ENCODE measurements around the gene SYDE1.
"Not testable (repeated sequence)": the region's sequence is repeated elsewhere in the genome, so short reads cannot be mapped to it uniquely, and the experiment has no call there.

Gene SYDE1, protein sequence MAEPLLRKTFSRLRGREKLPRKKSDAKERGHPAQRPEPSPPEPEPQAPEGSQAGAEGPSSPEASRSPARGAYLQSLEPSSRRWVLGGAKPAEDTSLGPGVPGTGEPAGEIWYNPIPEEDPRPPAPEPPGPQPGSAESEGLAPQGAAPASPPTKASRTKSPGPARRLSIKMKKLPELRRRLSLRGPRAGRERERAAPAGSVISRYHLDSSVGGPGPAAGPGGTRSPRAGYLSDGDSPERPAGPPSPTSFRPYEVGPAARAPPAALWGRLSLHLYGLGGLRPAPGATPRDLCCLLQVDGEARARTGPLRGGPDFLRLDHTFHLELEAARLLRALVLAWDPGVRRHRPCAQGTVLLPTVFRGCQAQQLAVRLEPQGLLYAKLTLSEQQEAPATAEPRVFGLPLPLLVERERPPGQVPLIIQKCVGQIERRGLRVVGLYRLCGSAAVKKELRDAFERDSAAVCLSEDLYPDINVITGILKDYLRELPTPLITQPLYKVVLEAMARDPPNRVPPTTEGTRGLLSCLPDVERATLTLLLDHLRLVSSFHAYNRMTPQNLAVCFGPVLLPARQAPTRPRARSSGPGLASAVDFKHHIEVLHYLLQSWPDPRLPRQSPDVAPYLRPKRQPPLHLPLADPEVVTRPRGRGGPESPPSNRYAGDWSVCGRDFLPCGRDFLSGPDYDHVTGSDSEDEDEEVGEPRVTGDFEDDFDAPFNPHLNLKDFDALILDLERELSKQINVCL

DNA sequence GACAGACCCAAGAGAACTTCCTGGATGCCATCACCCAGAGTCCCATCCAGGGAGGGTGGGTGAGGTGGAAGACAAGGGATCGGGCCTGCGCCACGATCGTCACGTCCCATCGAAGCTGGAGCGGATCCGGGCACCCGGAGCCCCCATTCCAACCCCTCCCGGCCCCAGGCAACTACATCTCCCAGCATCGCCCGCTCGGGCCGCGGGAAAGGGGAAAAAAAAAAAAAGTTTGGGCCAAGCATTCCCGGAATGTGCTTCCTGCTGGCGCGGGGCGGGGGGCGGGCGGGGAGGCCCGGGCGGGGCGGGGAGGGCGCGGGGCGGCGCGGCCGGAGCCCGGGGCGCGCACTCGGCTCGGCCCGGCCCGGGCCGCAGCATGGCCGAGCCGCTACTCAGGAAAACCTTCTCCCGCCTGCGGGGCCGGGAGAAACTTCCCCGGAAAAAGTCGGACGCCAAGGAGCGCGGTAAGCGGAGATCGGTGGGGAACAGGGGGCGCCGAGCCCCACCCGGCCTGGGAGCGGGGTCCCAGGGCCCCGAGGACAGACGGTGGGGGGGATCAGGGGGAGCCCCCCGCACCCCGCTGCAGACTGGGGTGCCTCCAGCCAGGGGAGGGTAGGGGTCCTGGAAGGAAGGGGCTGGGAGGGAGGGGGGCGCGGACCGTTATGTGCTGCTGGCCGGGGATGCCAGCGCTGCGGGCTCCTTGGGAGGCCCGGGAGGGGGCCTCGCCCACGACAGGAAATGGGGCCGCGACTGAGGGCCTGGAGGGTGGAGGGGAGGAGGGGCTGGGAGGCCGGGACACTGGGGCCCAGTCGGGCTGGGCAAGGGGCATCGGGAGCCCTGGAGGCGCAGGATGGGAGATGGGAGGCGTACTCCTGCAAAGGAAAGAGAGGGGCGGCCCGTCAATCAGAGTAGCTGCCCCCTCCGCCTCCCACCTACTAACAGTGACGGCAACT, at the start of gene SYDE1:
TSS of gene SYDE1 (plus strand) at position 341 of the 950 bp plus-strand sequence. CDS start at position 374, 33 bp downstream.
- no peak for DNase-seq (ENCODE audit: low read depth in 2 of 2, low spot score in 1 of 2)

DNA sequence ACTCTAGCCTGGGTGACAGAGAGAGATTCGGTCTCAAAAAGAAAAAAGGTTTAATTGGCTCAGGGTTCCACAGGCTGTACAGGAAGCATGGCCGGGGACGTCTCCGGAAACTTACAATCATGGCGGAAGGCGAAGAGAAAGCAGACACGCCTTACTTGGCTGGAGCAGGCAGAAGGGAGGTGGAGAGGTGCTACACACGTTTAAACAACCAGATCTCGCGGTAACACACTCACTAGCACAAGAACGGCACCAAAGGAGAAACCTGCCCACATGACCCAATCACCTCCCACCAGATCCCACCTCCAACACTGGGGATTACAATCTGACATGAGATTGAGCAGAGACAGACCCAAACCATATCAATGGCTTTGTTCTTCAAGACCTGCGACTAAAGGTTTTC, 45.2 kb upstream of the SYDE1 start:
- DNase-seq (ENCODE audit: low read depth in 2 of 2, low spot score in 1 of 2), result no peak

DNA sequence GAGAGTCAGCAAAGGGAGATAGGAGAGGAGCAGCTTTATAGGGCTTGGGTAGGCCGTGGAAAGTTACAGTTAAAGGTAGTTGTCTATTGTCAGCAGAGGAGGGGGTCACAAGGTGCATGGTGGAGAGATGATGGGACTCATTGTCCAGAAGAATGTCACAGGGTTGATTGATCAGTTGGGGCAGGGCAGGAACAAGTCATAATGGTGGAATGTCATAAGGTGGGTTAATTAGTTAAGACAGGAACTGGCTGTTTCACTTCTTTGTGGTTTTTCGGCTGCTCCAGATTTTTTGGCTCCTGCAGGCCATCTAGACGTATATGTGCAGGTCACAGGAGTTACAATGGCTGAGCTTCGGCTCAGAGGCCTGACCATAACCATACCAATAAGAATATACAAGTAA, 36.8 kb upstream of the SYDE1 start:
- DNase-seq (ENCODE audit: low read depth in 2 of 2, low spot score in 1 of 2), result not testable (repeated sequence)

DNA sequence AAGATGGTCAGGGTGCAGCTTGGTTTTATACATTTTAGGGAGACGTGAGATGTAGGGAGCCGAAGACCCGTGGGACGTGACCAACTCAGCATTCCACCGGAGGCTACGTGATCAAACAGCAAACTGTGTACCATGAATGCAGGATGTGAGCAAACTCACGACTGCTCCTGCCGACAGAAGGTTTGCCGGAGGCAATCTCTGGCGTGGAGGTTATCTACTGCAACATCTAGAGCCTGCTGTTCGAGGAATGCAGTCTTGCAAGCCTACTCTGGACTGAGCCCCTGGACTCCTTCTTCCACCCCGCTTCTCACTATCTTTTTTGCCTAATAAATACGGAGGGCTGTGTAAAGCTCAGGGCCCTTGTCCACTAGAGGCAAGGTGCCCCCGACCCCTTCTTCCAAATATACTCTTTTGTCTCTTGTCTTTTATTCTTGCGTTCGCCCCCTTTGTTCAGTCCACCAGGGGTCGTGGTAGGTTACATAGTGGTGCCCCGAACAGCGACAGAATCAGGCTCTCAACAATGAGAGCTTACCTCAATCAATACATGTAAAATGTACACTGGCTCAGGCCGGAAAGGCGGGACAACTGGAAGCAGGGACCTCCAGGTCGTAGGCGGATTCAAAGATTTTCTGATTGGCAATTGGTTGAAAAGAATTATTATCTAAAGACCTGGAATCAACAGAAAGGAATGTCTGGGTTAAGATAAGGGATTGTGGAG, 34.1 kb upstream of the SYDE1 start:
- no peak for DNase-seq (ENCODE audit: low read depth in 2 of 2, low spot score in 1 of 2)

DNA sequence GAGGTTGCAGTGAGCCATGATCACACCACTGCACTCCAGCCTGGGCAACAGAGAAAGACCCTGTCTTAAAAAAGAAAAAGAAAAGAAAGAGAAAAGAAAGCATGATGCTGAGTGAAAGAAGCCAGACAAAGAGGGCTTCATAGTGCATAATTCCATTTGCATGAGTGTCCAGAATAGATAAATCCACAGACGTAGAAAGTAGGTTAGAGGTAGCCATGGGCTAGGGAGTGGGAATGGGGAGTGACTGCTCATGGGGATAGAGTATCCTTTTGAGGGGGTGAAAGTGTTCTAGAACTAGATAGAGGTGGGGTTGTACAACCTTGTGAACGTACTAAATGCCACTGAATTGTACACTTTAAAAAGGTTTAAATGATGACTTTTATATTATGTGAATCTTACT, 32.8 kb upstream of the SYDE1 start:
- no peak for DNase-seq (ENCODE audit: low read depth in 2 of 2, low spot score in 1 of 2)

DNA sequence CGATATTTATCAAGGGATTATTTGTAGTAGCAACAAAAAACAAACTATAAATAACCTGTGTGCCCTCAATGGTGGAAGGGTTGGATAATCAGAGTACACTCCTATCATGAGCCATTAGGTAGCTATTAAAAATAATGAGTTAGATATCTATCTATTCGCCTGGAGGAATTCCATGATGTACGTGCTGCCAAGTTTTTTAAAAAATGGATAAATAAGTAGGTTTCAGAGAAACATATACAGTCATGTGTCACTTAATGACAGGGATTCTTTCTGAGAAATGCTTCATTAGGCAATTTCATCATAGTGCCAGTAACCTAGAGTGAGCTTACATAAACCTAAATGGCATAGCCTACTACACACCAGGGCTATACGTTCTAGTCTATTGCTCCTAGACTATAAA, 31.4 kb upstream of the SYDE1 start:
- DNase-seq (ENCODE audit: low read depth in 2 of 2, low spot score in 1 of 2), result no peak

DNA sequence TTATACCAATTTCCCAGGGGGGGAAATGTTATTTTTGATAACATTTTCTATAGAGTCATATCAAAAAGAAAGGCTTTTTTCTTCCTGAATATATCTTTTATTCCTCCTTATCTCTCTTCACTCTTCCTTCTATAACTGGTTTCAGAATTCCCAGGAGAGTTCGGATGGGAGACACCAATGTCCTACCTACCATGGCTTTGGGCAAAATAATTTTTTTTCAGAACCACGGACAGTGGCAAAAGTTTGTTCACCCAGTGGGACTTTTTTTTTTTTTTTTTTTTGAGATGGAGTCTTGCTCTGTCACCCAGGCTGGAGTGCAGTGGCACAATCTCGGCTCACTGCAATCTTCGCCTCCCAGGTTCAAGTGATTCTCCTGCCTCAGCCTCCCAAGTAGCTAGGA, 27.2 kb upstream of the SYDE1 start:
- DNase-seq (ENCODE audit: low read depth in 2 of 2, low spot score in 1 of 2), result not testable (repeated sequence)

DNA sequence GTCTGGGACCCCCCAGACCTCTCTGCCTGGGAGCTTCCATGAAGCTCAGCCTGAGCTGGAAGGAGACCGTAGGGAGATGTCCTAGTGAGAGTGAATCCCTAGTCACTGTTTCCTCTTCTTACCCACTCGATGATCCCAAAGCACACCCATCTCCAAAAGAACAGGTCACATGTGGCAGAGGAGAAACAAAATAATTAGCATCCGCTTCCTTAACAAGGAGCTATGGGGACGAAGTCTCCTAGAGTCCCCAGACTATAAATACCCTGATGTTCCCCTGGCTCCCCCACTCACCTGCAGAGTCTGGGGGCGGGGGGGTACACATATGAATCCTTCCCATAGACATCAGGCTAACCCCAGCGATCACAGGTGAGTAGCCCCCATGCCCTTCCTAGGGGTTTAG, 25.3 kb upstream of the SYDE1 start, which contains the start of gene OR1I1:
TSS of gene OR1I1 (plus strand) at position 301 of the 400 bp plus-strand sequence. CDS start 4,855 bp downstream, outside the sequence.
- DNase-seq (ENCODE audit: low read depth in 2 of 2, low spot score in 1 of 2), result no peak

DNA sequence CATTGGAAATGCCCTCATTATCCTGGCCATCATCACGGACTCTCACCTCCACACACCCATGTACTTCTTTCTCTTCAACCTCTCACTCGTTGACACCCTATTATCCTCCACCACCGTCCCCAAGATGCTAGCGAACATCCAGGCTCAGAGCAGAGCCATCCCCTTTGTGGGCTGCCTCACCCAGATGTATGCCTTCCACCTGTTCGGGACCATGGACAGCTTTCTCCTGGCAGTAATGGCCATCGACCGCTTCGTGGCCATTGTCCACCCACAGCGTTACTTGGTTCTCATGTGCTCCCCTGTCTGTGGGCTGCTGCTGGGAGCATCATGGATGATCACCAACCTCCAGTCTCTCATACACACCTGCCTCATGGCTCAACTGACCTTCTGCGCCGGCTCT, 20.0 kb upstream of the SYDE1 start:
- no peak for DNase-seq (ENCODE audit: low read depth in 2 of 2, low spot score in 1 of 2)

DNA sequence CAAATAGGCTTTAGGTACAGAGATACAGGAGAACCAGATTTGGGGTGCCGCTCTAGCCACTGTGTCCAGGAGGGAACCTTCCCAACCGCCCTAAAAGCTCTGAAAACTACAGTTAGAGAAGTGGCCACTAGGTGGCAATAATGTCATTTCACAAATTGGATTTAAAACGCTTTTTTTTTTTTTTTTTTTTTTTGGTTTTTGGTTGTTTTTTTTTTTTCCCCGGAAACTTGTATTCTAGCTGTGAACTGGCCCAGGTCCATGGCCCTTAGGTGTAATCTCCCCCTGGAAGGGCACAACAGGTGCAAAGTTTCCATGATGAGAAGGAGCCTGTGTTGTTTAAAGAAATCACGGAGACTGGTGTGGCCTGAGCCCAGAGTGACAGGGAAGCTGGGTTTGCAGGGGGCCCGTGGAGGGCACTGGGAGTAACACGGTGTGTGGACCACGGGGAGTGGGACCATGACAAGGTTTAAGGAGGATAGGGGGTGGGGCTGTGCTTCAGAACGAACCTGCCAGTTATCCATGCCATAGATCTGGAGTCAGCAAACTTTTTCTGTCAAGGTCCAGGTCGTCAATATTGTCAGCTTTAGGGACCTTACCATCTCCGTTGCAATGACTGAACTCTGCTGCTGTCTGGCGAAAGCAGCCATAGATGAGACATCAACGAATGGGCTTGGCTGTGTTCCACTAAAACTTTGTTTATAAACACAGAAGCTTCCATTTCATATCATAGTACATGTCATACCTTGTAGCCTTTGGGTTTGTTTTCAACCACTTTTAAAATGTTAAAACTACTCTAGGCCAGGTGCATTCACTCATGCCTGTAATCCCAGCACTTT, 15.1 kb upstream of the SYDE1 start:
- DNase-seq (ENCODE audit: low read depth in 2 of 2, low spot score in 1 of 2), result no peak

DNA sequence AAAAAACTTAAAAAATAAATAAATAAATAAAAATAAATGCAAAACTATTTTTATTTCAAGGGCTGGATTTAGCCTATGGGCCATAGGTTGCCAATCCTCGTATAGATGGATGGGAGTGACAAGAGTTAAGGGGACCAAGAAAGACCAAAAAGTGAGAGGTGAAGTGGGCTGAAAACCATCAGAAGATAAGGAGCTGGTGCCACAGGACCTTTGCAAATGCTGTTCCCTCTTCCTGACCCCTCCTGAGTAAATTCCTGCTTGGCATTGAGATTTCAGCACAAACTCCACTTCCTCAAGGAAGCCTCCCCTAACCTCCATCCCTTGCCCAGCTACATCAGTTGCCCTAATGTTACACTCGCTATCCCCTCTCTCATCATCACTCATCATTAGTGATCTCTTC, 14.2 kb upstream of the SYDE1 start:
- DNase-seq (ENCODE audit: low read depth in 2 of 2, low spot score in 1 of 2), result no peak

DNA sequence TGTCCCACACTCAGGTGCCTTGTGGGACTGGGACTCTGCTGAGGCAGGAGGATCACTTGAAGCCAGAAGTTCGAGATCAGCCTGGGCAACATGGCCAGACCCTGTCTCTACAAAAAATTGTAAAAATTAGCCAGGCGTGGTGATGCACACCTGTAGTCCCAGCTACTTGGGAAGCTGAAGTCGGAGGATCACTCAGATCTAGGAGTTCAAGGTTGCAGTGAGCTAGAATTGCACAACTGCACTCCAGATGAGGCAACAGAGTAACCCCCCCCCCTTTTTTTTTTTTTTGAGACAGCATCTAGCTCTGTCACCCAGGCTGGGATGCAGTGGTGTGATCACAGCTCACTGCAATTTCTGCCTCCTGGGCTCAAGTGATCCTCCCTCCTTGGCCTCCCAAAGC, 11.0 kb upstream of the SYDE1 start:
- DNase-seq (ENCODE audit: low read depth in 2 of 2, low spot score in 1 of 2), result no peak

DNA sequence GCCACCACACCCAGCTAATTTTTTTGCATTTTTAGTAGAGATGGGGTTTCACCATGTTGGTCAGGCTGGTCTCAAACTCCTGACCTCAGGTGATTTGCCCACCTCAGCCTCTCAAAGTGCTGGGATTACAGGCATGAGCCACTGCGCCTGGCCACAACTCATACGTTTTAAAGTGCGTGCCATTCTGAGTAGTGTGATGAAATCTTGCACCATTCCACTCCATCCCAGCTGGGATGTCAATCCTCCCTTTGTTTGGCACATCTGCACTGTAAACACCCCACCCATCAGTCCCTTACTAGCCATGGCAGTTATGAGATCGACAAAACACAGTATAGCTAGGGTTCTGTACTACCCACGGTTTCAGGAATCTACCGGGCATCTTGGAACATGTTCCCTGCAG, 9.2 kb upstream of the SYDE1 start:
- DNase-seq (ENCODE audit: low read depth in 2 of 2, low spot score in 1 of 2), result not testable (repeated sequence)

DNA sequence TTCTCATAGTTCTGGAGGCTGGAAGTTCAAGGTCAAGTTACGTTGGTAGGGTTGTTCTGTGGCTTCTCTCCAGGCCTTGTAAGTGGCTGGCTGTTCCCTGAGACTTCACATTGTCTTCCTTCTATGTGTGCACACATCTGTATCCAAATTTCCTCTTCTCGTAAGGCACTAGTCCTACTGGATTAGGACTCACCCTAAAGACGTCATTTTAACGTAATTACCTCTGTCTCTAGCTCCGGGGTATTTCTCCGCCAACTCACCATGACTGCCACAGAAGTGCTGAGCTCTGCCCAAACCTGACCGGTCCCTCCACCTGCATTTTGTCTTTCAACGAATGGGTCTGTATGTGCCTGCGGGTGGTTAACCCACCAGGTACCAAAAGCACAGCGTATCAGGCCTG, 8.7 kb upstream of the SYDE1 start:
- no peak for DNase-seq (ENCODE audit: low read depth in 2 of 2, low spot score in 1 of 2)

DNA sequence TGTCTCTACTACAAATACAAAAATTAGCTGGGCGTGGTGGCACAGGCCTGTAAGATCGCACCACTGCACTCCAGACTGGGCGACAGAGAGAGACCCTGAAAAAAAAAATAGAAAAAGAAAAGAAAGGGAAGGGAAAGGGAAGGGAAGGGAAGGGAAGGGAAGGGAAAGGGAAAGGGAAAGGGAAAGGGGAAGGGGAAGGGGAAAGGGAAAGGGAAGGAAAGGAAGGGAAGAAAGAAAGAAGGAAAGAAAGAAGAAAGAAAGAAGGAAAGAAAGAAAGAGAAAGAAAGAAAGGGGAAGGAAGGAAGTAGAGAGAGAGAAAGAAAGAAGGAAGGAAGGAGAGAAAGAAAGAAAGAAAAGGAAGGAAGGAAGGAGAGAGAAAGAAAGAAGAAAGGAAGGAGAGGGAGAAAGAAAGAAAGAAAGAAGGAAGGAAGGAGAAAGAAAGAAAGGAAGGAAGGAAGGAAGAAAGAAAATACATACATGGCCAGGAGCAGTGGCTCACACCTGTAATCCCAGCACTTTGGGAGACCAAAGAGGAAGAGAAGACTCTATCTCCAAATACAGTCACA, 8.1 kb upstream of the SYDE1 start:
- no peak for DNase-seq (ENCODE audit: low read depth in 2 of 2, low spot score in 1 of 2)

DNA sequence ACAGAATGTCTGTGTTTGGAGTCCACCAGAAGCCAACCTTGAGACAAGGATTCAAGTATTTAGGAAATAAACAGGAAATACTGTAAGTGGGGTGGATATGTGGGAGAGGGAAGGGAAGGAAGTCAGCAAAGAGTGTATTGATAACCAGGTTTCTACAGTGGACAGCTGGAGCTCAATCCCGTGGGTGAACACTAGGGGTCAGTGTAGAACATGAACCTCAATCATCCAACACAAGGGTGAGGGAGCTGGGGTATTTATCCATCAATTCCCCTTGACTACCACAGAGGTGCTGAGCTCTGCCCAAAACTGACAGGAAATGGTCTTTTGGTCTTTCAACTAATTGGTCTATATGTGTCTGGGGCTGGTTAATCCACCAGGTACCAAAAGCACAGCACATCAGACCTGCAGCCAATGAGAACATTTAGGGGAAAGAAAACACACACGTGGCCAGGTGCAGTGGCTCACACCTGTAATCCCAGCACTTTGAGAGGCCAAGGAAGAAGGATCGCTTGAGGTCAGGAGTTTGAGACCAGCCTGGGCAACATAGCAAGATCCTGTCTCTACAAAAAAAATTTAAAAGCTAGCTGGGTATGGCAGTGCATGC, 5.6 kb upstream of the SYDE1 start:
- no peak for DNase-seq (ENCODE audit: low read depth in 2 of 2, low spot score in 1 of 2)

DNA sequence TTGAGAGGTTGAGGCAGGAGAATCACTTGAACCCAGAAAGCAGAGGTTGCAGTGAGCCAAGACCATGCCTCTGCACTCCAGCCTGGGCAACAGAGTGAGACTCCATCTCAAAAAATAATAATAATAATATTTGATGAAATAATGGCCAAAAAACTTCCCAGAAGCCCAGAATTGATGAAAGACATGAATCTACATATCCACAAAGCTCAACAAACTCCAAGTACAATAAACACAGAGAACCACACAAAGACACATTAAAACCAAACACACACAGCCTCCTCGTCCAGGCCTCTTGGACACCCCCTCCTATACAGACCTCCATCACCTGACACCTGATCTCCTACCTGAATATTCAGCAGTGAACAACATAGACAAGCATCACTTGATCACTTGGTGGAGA, 3.2 kb upstream of the SYDE1 start:
- no peak for DNase-seq (ENCODE audit: low read depth in 2 of 2, low spot score in 1 of 2)

DNA sequence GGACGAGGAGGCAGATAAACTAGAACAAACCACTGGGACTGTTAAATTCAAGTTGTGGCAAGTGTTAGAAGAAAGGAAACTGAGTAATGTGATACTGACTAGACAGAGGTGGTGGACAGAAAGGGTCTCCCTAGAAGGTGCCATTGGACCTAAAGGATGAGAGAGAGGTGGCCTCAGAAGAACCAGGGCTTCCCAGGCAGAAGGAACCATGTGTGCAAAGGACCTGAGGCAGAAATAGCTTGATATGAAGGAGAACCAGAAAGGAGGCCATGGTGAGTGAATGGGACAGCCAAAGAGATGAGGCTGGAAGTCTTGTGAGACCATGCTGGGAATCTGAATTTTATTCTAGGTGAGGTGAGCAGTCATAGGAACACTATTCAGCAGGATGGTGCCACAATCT, 2.8 kb upstream of the SYDE1 start:
- DNase-seq (ENCODE audit: low read depth in 2 of 2, low spot score in 1 of 2), result no peak

DNA sequence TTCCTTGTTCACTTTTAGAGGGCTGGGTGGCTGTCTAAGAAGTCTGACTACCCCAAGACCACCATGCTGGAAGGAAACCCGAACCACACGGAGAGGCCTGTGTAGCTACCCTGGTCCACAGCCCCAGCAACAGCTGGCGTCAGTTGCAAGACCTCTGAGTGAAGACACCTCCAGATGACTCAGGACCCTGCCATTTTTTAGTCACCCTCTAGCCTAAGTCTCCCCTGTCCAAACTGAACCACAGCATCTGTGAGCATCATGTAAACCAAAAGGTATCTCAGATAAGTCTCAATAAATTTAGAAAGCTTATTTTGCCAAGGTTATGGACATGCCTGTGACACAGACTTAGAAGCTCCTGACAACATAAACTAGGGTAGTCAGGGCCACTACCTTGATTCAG, 2.2 kb upstream of the SYDE1 start:
- no peak for DNase-seq (ENCODE audit: low read depth in 2 of 2, low spot score in 1 of 2)
